ENCODE data around the gene CDKAL1.

CDKAL1 gene

GRCh38 chr6:20847904-20848303, 313.6 kb downstream of the CDKAL1 start:
- DNase-seq, result no peak

DNA sequence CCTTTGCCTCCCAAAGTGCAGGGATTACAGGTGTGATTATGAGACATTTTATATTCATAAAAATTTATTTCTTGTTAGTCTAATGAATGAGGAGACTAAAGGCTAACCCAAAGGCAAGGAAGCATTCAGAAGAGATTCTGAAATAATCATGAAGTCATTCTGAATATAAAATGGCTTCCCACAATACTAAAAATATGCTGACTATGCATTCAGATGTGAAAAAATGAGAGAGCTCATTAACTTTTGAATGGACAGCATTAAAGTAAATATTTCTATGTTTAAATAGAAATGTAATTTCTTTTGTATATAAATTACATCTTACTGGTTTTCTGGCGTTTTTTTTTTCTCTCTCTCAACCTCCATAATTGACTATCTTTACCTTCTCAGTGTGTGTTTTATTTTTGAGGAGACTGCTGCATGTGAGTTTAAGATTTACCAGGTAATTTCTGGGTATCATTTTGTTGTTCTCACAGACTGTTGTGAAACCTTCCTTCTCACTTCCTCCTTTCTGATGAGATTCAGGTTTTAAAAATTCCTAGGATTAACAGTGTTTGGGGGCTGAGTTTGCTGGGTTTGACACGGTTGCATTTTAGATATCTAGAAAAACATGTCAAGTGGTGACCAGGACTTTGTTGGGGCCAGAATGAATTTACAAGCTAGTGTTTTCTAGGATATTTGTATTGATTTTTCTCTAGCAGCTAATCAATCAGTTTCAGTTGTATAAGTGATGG, 316.6 kb downstream of the CDKAL1 start:
- DNase-seq, result no peak

DNA sequence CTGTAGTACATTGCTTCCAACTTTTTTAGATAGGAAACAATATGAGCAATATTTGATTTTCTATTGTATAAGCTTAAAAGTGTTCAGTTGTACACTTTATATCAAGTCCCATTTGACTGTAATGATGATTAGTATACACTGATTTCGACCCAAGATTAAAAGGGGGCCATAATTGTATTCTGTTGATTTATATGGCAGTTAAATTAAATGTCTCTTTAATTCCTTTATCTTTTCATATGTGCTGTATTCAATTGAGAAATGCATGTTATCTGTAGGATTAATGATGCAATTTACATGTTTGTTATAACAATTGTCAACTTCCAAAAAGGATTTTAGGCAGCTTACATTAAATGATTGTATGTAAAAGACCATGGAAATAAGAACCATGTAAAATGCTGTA, 317.5 kb downstream of the CDKAL1 start:
- no peak for DNase-seq

DNA sequence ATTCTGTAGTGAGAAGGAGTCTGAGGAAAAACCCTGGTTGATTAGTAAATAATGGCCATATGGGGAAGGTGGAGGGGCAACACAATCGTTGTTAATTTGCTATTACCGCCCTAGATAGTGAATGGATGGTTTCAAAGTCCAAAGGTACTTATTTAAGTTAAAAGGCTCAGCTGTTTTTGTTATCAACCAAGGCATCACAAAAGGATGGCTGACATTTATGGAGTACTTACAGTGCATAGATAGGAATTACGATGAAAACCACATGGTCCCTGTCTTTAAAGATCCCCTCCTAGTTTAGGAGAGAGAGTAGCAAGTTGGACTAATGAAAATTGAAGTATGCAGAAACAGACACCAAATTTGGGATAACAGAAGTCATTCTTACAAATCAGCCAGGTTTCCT, 319.6 kb downstream of the CDKAL1 start:
- no peak for DNase-seq

DNA sequence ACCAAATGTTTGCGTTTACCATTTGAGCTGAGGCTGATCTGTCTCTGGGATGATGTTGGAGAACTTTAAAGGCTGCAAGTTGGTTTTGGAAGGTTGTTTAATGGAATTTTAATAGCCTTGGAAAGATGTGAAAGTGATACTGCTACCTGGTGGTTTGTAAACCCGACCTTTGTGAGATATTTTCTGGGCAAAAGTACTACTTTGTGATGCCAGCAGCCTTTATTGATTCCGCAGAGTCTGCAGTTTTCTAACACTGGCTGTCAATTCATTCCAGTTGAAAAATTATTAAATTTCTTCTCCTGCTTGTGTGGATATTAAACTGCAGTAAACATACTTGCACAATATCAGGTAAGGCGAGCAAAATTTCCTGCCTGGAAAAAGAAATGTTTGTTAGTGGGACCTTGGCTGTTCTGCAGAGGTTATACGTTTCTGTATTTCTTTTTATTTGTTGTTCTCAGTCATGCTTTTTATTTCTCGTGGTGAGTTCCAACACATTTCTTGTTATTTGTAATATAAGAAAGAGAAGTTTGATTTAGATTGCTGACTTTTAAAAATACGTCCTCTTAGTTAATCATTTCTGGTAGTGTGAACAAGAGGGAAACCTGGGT, 322.5 kb downstream of the CDKAL1 start:
- DNase-seq, result no peak

- DNase-seq, result no peak
Measured at GRCh38 chr6:20861481-20861880, 327.2 kb downstream of the CDKAL1 start.

- DNase-seq, result no peak
Measured at GRCh38 chr6:20866036-20866435, 331.8 kb downstream of the CDKAL1 start.

DNA sequence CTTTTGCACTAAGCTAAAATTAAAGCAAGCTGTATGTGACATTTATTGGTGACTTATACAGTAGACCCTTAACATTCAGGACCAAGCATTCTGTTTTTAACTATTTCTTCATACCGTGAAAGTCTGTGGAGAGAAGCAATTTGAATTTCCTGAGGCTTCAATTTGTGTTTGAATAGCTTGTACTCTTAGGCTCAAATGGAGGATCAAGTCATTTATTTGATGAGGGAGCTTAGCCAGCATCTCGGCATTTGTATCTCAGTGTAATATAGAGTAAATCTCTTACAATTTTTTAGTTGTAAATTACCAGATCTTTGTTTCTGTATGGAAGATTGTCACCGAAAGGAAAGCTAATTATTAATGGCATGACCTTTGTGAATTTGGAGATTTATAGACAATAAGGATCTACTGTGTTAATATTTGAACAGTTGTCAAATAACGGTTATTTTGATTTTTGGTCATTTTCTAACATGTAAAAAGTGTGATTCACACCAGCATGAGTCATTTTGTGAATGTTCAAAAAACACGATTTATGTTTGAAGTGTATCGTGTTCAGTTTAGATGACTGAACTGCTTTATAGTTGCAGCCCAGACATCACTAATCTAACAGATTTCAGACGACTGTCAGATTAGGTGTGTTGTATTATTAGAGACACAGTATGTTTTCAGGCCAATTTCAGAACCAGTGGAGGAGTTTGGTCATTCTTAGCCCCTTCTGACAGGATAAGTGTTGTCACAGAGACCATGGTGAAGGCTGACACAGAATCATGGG, 332.9 kb downstream of the CDKAL1 start:
- DNase-seq, result no peak

DNA sequence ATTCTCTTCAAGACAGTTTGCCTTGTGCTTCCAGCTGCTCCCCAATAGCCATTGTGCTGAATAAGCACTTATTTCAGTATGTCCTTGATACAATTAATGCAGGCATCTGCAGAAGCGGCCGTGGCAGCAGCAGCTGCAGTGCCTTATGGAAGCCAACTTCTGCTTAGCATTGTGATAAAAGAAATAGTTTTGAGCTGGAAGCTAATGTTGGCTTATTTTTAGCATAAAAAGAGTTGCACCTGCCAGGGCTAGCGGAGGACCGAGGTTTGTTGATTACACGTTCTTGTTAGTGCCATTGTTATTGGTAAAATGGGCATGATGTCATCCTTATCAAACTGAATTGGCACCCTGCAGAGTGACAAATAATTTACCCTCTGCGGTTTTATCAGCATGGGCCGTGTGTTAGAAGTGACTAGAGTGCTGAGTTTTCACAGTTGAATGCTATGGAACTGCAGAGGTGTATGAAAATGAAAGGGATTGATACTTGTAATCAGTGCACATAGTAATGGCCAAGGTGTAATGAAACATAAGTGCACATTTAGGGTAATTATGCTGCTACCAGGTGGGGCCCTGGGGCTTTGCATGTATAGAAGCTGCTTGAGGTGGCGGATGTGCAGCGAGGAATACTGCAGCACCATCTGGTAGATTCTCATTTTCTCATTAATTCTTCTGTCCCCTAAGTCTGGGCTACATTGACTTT, 334.3 kb downstream of the CDKAL1 start:
- no peak for DNase-seq

- DNase-seq, result no peak
Measured at GRCh38 chr6:20870021-20870420, 335.8 kb downstream of the CDKAL1 start.

DNA sequence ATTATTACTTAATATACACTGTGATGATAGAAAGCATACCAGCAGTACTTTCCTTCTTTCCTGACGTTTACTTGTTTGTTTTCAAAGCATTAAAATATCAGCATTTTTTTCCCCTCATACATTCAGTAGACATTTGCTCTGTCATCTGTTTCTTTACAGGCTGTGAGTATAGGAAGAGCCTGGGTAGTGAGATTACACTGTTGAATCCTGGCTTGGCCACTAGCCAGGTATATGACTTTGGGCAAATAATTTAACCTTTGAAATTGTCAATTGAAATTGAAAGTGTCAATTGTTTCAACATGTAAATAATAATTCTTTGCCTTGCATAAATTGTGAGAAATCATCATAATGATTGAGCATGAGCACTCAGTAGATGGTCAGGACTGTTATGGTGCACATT, 336.2 kb downstream of the CDKAL1 start:
- no peak for DNase-seq

GRCh38 chr6:20873425-20874190, 339.4 kb downstream of the CDKAL1 start:
- DNase-seq, result no peak

DNA sequence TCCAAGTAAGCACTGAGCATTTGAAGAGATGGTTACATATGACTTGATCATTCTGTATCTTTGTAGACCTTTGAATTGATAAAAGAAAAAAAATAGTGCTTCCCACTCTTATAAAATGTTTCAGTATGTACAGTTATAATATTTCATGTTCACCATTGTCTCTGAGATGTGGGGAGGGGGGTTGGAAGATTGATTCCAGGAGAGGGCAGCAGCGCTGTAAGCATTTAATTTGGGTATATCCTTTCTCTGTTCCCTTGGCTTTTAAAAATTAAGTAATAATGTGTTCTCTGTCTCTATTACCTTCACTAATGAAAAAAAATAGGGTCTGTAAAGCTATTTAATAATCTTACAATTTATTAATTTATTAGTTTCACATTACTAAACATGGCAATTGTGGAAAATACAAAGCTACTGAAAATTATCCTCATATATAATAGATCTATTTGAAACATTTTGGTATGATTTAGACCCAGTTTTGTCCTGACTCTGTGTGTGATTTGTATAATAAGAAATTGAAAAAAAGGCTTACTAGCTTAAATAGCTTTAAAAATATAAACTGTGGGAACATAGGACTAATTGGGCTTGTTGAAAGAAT, 341.2 kb downstream of the CDKAL1 start:
- DNase-seq, result peak in 1 of 2 donors; percentile 24

- DNase-seq, result no peak
Measured at GRCh38 chr6:20876036-20876435, 341.8 kb downstream of the CDKAL1 start.

DNA sequence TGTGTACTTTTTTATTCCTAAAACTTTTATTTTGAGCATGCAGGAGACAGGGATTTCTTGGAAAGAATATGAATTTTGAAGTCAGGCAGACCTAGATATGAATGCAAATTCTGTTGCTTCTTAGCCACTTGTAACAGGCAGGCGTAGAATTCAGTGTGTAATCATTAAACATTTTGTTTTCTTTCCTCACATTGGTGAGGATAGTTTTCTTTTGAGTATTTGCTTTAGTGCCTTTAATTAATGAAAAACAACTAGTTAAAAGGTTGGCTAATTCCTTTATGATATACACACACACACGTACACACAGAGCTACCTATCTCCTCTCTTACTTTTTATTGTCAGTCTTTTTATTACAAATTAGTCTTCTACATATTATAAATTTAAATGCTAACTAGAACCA, 342.3 kb downstream of the CDKAL1 start:
- no peak for DNase-seq

DNA sequence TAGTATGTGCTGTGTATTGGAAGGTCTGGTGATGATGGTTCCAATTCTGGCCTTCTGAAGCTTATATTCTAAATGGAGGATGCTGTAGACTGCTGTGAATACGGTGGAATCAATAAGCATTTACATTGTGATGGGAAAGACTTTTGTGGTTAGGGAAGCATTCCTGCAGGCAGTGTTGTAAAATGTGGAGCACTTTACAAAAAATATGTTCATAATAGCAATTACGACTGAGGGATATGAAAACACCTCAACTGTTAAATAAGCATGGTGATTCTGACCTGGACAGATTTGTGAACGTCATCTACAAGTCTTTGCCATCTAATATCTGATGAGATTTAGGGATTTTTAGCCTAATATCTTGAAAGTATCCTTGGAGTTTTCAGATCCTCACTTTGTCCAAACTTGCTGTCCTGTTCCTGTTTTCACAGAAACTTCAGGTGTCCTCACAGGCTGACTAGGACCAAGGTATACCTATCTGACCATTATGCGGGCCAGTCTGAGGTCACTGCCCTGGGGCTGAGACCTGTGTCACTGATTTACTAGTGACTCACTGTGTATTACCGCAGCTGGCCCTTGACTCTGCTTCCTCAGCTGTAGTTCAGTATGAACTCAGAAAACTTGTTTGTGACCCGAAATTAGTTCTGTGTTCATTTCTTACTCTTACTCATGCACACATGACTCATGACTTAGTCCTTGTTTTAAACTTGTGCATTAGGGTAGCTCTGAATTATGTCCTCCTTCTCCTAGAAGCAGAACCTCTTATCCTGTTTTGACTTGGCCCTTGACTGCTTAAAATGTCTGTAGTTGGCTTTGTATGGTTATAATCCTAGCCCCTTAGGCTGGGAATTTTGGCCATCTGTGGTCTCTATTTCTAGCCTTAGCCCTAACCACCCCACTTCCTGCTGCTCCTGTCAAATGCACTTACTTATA, 343.0 kb downstream of the CDKAL1 start:
- DNase-seq, result peak; percentile 84 to 92

- DNase-seq, result no peak
Measured at GRCh38 chr6:20879121-20879520, 344.9 kb downstream of the CDKAL1 start.

DNA sequence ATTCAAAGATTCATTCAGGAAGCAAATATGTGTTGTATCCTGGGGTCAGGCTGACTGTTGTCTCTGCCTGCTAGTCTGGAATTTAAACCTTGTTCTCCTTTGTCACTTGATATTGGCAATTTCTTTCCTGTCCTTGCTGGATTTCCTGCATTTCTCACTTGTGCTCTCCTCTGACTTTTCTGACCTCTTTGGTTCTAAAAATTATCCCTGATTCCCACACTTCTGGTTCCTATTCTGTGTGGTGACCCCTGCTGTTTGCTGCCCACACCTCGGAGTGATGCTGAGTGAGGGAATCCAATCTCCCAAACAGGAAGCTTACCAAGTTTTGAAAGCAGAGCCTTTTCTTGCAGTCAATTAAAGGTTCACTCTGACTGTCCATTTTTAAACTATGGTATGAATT, 345.3 kb downstream of the CDKAL1 start:
- peak; percentile 52 to 77 for DNase-seq

DNA sequence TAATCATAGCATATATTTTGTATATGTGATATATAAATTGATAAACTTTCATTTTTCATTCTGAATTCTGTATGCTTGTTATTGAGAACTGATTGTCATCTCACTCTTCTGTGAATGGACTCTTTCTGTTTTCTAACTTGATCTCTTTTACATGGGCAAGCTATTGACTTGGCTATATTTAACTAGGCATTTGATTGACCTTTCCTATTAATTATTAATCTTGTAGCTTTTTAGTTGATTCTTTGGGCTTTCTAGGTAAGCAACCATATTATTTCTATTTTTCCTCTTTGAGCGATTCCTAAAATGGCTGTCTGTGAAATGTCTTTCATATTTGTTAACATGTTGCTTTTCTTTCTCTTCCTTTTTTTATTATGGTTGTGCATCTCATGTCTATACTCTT, 347.1 kb downstream of the CDKAL1 start:
- DNase-seq, result no peak

GRCh38 chr6:20882014-20882413, 347.8 kb downstream of the CDKAL1 start:
- DNase-seq, result no peak

DNA sequence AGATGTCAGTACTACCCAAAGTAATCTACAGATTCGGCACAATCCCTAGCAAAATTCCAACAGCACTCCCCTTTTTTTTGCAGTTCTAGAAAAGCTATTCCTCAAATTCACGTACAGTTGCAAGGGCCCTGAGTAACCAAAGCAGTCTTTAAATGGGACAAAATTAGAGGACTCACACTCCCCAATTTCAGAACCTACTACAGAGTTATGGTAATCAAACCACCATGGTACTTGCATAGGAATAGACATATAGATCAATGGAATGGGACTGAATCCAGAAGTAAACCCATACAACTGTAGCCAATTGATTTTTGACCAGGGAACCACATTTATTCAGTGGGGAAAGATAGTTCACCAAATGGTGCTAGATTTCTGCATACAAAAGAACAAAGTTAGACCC, 350.8 kb downstream of the CDKAL1 start:
- DNase-seq, result no peak
